NT2/D1 (cell line): ENCODE data around the gene SLCO1B1.
"Not testable (repeated sequence)": the region's sequence is repeated elsewhere in the genome, so short reads cannot be mapped to it uniquely, and the experiment has no call there.

Experiments used
- DNase-seq: peaks from one replicate; pipeline ENCODE4 v3.0.0-alpha.2; 2011; ENCODE audit warnings: low read depth, low spot score
- H3K27me3 ChIP-seq: 2 replicates; pipeline ENCODE4 v1.6.0; 2011; ENCODE audit warnings: mild to moderate bottlenecking; ENCODE audit not compliant: insufficient read length, insufficient read depth
- H3K36me3 ChIP-seq: 2 replicates; pipeline ENCODE4 v1.6.1; 2011; ENCODE audit warnings: mild to moderate bottlenecking, low read length, mixed read lengths; ENCODE audit not compliant: insufficient read depth, insufficient read length
- H3K4me1 ChIP-seq: 2 replicates; pipeline ENCODE4 v1.5.1; 2011; ENCODE audit not compliant: insufficient read depth, insufficient read length
- H3K4me3 ChIP-seq: 2 replicates; pipeline ENCODE4 v1.5.1; 2011; ENCODE audit warnings: low read depth; ENCODE audit not compliant: insufficient read length
- H3K9ac ChIP-seq: 2 replicates; pipeline ENCODE4 v1.6.0; 2011; ENCODE audit warnings: low read depth; ENCODE audit not compliant: insufficient read length
- H3K9me3 ChIP-seq: 2 replicates; pipeline ENCODE4 v1.5.1; 2011; ENCODE audit warnings: mild to moderate bottlenecking, low read length; ENCODE audit not compliant: insufficient read depth
- SUZ12 ChIP-seq: IDR thresholded peaks from 2 replicates; pipeline ENCODE4 v1.6.1; 2011; ENCODE audit not compliant: insufficient read length, insufficient read depth; ENCODE audit errors: extremely low read depth
- YY1 ChIP-seq: IDR thresholded peaks from 2 replicates; pipeline ENCODE4 v1.6.1; 2011; ENCODE audit not compliant: insufficient read length, insufficient read depth
- ZNF274 ChIP-seq: IDR thresholded peaks from 2 replicates; pipeline ENCODE4 v1.6.1; 2011; ENCODE audit warnings: mild to moderate bottlenecking, low read depth, low read length

Gene SLCO1B1

GRCh38 chr12:21130998-21131397, at the start of gene SLCO1B1:
Gene SLCO1B1 (plus strand): TSS chr12:21131194. CDS start chr12:21141575, 10,381 bp downstream.
- TF ChIP-seq YY1 (no peak), ZNF274 (no peak), SUZ12 (no peak)
- no peaks in the 10 kb centered on the region for H3K4me1 ChIP-seq
- no peaks in the 10 kb centered on the region for H3K27me3 ChIP-seq
- H3K4me3 ChIP-seq: no peak within 1 kb of the TSS
- H3K9me3 ChIP-seq: no peaks in the 10 kb centered on the region
- no peak within 1 kb of the TSS for H3K9ac ChIP-seq
- DNase-seq: no peak
- H3K36me3 ChIP-seq: no peaks in the 10 kb centered on the region

- peaks cover 11% of the 10 kb centered on the region for H3K9me3 ChIP-seq
- not testable (repeated sequence) for H3K4me1 ChIP-seq, H3K27me3 ChIP-seq, H3K9ac ChIP-seq, DNase-seq, H3K36me3 ChIP-seq, H3K4me3 ChIP-seq
These were observed 46.2 kb upstream of the SLCO1B1 start for GRCh38 chr12:21084753-21085152.

- H3K9ac ChIP-seq: no peak overlapping the region
- H3K4me1 ChIP-seq: no peaks in the 10 kb centered on the region
- H3K36me3 ChIP-seq: no peaks in the 10 kb centered on the region
- no peak for DNase-seq
- no peak for TF ChIP-seq SUZ12
- no peak for TF ChIP-seq YY1
- TF ChIP-seq ZNF274: no peak
- no peak overlapping the region for H3K4me3 ChIP-seq
- H3K27me3 ChIP-seq: no peaks in the 10 kb centered on the region
- H3K9me3 ChIP-seq: no peaks in the 10 kb centered on the region
These were observed 19.3 kb upstream of the SLCO1B1 start for GRCh38 chr12:21111732-21112131.

GRCh38 chr12:21113266-21113665, 17.7 kb upstream of the SLCO1B1 start:
- no peak overlapping the region for H3K4me3 ChIP-seq
- no peaks in the 10 kb centered on the region for H3K4me1 ChIP-seq
- no peaks in the 10 kb centered on the region for H3K9me3 ChIP-seq
- no peaks in the 10 kb centered on the region for H3K36me3 ChIP-seq
- no peaks in the 10 kb centered on the region for H3K27me3 ChIP-seq
- TF ChIP-seq YY1 (no peak), ZNF274 (no peak), SUZ12 (no peak)
- no peak overlapping the region for H3K9ac ChIP-seq
- no peak for DNase-seq

GRCh38 chr12:21117995-21118394, 13.0 kb upstream of the SLCO1B1 start:
- Histone ChIP-seq H3K4me3 (no peak overlapping the region), H3K27me3 (no peaks in the 10 kb centered on the region), H3K36me3 (no peaks in the 10 kb centered on the region), H3K9me3 (no peaks in the 10 kb centered on the region), H3K9ac (no peak overlapping the region), H3K4me1 (no peaks in the 10 kb centered on the region)
- no peak for TF ChIP-seq SUZ12
- TF ChIP-seq ZNF274: no peak
- no peak for TF ChIP-seq YY1
- DNase-seq: no peak

GRCh38 chr12:21118760-21119159, 12.2 kb upstream of the SLCO1B1 start:
- no peaks in the 10 kb centered on the region for H3K4me1 ChIP-seq
- TF ChIP-seq ZNF274: no peak
- no peak for TF ChIP-seq YY1
- TF ChIP-seq SUZ12: no peak
- H3K9ac ChIP-seq: no peak overlapping the region
- H3K9me3 ChIP-seq: no peaks in the 10 kb centered on the region
- H3K4me3 ChIP-seq: no peak overlapping the region
- H3K36me3 ChIP-seq: no peaks in the 10 kb centered on the region
- no peak for DNase-seq
- H3K27me3 ChIP-seq: no peaks in the 10 kb centered on the region

GRCh38 chr12:21129351-21129750, 1.6 kb upstream of the SLCO1B1 start:
- DNase-seq: no peak

GRCh38 chr12:21129906-21130305, 1.1 kb upstream of the SLCO1B1 start:
- DNase-seq: no peak
- H3K36me3 ChIP-seq: no peaks in the 10 kb centered on the region
- H3K4me3 ChIP-seq: no peak overlapping the region
- H3K9me3 ChIP-seq: no peaks in the 10 kb centered on the region
- no peak overlapping the region for H3K9ac ChIP-seq
- TF ChIP-seq ZNF274 (no peak), SUZ12 (no peak), YY1 (no peak)
- no peaks in the 10 kb centered on the region for H3K27me3 ChIP-seq
- H3K4me1 ChIP-seq: no peaks in the 10 kb centered on the region

More at GRCh38 chr12:21129351-21129750, 1.6 kb upstream of the SLCO1B1 start:
- Histone ChIP-seq H3K9ac (no peak overlapping the region), H3K36me3 (no peaks in the 10 kb centered on the region), H3K4me3 (no peak overlapping the region), H3K4me1 (no peaks in the 10 kb centered on the region), H3K9me3 (no peaks in the 10 kb centered on the region), H3K27me3 (no peaks in the 10 kb centered on the region)
- TF ChIP-seq ZNF274: no peak
- no peak for TF ChIP-seq YY1
- TF ChIP-seq SUZ12: no peak

GRCh38 chr12:21137318-21137999, 6.5 kb downstream of the SLCO1B1 start:
- H3K4me1 ChIP-seq, H3K9ac ChIP-seq, H3K4me3 ChIP-seq, DNase-seq, H3K27me3 ChIP-seq, H3K36me3 ChIP-seq: not testable (repeated sequence)
- peaks cover 12% of the 10 kb centered on the region for H3K9me3 ChIP-seq
